Fibroblast of lung (primary cell): Measurements from ENCODE around the gene KIAA1671.

Experiments used
- EZH2 ChIP-seq: IDR thresholded peaks from 2 replicates; pipeline ENCODE4 v1.5.1; 2012; ENCODE audit warnings: low read length, control low read depth, mild to moderate bottlenecking; ENCODE audit errors: missing control alignments
- TF ChIP-seq, protein P1 (sequence below), 2 donors: IDR thresholded peaks in 1 of 2; conservative IDR thresholded peaks in 1 of 2; 1 replicate in 1 of 2; 2 replicates in 1 of 2; pipeline ENCODE4 v1.5.1; 2011 to 2012; ENCODE audit warnings: low read length in 2 of 2, control low read depth in 1 of 2, inconsistent platforms in 1 of 2, low read depth in 1 of 2, mild to moderate bottlenecking in 1 of 2

GRCh38 chr22:25127318-25127717 lies 174.8 kb downstream of the KIAA1671 start:
- TF ChIP-seq, protein P1, sequence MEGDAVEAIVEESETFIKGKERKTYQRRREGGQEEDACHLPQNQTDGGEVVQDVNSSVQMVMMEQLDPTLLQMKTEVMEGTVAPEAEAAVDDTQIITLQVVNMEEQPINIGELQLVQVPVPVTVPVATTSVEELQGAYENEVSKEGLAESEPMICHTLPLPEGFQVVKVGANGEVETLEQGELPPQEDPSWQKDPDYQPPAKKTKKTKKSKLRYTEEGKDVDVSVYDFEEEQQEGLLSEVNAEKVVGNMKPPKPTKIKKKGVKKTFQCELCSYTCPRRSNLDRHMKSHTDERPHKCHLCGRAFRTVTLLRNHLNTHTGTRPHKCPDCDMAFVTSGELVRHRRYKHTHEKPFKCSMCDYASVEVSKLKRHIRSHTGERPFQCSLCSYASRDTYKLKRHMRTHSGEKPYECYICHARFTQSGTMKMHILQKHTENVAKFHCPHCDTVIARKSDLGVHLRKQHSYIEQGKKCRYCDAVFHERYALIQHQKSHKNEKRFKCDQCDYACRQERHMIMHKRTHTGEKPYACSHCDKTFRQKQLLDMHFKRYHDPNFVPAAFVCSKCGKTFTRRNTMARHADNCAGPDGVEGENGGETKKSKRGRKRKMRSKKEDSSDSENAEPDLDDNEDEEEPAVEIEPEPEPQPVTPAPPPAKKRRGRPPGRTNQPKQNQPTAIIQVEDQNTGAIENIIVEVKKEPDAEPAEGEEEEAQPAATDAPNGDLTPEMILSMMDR (conservative IDR thresholded peaks at IDR 0.05 in 1 of 2, IDR thresholded peaks at IDR 0.05 in 1 of 2; ENCODE audit: low read depth in 1 of 2, low read length in 2 of 2), result no peak
- no peak for TF ChIP-seq EZH2
